AG09309 (cell line): ENCODE results near the gene BICD1.

Source experiments
- DNase-seq: peaks from one replicate; pipeline ENCODE4 v3.0.0-alpha.2; 2010; ENCODE audit warnings: low read depth
- H3K4me3 ChIP-seq: 2 replicates; pipeline ENCODE4 v1.5.1; 2011; ENCODE audit warnings: mild to moderate bottlenecking, low read depth, low read length, moderate library complexity; ENCODE audit not compliant: control insufficient read depth
- TF ChIP-seq, protein P1 (sequence below): IDR thresholded peaks from 2 replicates; pipeline ENCODE4 v1.5.1; 2011; ENCODE audit warnings: mild to moderate bottlenecking, low read depth, low read length, inconsistent platforms; ENCODE audit not compliant: insufficient read depth, control insufficient read depth; ENCODE audit errors: missing control alignments

Gene BICD1

DNA sequence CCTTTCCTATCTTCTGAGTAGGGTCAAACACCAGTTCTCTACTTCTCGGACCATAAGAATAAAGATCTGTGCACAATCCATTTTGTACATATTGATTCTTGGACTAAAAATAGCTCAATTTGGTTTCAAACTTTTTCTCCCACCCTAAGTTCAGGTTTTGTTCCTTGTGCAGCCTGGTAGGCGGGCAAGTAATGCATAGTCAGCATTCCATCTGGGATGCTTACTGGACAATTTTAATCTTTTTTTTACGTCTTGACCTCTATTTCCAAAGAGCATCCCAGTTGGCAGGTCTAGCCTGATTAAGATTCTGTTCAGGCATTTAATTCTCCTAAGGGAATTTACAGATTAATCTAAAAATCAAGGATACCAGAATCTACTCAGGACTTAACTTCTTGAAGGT, 126.9 kb downstream of the BICD1 start:
- DNase-seq, result no peak
- TF ChIP-seq, protein P1, sequence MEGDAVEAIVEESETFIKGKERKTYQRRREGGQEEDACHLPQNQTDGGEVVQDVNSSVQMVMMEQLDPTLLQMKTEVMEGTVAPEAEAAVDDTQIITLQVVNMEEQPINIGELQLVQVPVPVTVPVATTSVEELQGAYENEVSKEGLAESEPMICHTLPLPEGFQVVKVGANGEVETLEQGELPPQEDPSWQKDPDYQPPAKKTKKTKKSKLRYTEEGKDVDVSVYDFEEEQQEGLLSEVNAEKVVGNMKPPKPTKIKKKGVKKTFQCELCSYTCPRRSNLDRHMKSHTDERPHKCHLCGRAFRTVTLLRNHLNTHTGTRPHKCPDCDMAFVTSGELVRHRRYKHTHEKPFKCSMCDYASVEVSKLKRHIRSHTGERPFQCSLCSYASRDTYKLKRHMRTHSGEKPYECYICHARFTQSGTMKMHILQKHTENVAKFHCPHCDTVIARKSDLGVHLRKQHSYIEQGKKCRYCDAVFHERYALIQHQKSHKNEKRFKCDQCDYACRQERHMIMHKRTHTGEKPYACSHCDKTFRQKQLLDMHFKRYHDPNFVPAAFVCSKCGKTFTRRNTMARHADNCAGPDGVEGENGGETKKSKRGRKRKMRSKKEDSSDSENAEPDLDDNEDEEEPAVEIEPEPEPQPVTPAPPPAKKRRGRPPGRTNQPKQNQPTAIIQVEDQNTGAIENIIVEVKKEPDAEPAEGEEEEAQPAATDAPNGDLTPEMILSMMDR, result no peak
- H3K4me3 ChIP-seq, result no peak overlapping the region

DNA sequence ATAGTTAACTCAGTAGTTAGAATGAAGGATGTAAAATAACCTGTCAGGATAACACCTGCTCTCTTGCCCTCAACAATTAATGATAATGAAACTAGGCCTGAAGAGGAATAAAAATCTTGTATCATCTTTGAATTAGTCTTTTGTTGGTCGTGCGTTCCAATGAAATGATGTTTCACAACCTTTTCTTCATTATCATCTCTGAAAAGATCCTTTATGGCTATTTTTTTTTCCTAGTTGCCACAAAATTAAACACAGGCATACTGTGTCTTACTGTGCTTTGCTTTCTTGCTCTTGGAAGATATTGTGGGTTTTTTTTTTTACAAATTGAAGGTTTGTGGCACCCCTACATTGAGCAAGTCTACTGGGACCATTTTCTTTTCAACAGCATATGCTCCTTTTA, 128.6 kb downstream of the BICD1 start:
- no peak for DNase-seq
- TF ChIP-seq, protein P1, result no peak
- no peak overlapping the region for H3K4me3 ChIP-seq

DNA sequence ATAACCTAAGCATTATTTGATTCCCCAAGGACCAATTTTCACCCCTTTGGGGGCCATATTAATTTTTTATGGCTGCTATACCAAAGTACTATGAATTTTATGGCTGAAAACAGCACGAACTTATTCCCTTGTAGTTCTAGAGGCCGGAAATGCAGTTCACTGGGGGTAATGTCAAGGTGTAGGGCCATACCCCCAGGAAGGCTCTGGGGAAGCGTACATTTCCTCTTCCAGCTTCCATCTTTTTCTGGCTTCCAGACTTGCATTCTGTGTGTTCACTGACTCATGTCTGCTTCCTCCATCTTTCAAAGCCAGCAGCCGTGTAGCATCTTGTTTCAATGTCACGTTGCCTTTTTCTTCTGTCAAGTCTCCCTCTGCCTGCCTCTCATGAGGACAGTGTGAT, 133.5 kb downstream of the BICD1 start:
- DNase-seq, result no peak
- H3K4me3 ChIP-seq, result no peak overlapping the region
- TF ChIP-seq, protein P1, result no peak

DNA sequence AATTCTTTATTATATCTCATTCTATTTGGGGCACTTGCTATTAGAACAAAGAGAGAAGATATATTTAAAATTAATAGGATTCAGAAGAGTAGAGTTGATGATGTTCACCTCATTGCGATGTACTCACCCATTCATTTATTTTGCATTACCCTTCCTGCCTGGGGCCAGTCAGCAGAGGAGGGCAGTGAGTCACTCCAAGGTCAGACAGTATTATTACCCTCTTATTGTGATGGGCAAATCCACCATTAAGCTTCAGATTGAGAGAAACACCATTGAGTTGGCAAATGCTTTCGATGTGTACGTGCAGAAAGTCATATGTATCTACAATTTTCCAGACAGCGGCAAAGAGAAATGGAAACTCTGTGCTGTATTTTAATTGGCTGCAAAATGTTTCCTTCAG, 134.2 kb downstream of the BICD1 start:
- H3K4me3 ChIP-seq, result no peak overlapping the region
- TF ChIP-seq, protein P1, result no peak
- no peak for DNase-seq

DNA sequence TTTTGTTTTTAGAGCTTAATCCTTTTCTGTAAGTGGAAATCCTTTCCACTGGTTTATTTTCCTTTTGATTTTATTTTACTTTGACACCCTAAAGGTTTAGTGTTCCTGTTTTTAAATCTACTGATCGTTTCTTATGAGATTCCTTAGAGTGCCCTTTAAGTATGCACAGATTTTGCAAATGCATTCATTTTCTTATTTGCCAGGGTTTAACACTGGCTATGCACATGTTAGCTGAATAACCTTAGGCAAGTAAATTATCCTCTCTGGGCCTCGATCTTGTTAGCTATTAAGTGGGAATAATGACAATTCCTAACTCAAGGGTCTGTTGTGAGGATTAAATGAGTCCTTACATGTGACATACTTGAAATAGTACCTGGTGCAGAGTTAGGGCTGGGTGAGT, 136.0 kb downstream of the BICD1 start:
- no peak for DNase-seq
- TF ChIP-seq, protein P1, result no peak
- H3K4me3 ChIP-seq, result no peak overlapping the region

DNA sequence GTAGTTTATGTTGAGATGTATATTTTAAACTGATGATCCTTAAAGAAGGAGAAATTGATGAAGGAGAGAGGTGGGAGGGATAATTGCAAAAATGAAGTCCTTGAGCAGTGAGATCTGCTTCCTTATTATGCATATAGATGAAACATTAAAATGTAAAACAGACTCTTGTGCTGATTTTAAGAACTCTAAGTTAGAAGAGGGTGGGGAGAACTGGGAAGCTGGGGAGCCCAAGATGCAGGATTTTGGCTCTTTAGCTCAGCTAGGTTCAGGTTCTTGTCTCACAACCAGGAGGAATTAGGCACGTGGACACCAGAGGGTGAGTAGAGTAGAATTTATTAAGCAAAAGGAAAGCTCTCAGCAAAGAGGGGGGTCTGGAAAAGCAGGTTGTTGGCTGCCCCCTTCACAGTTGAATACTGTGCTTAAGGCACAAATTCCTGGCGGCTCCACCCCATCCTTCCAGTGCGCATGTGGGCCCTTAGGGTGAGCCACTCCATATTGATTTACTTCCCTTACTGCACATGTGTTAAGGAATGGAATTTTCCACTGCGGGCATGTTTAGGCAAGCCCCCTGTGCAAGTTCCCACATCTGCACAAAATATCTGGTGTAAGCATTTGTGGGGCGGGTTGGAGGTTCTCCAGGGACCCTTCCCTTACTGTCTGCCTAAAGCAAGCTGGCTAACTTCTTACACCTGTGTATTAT, 141.9 kb downstream of the BICD1 start:
- TF ChIP-seq, protein P1, result no peak
- H3K4me3 ChIP-seq, result no peak overlapping the region
- DNase-seq, result no peak
